HCT116 (cell line): ENCODE data around the gene SEPTIN8. TPM values are rescaled to one million over a fixed set of nuclear protein-coding genes. Genes with fewer than 3 reads are reported as not detected.

Experiments used
- ATAC-seq: fragments of 200-7000 bp; cut with Tn5 transposase; 2 replicates; pipeline ENCODE4 v1.9.1; 2020; ENCODE audit warnings: mild to moderate bottlenecking, moderate library complexity
- BruUV-seq: library from RNA; stranded (reverse); fragments of 400-500 nt; replicated peaks from 2 replicates; lab custom pipeline; 2021; lab: Mats Ljungman, UMichigan
- CTCF ChIA-PET: fragments of 300-600 bp; sonication (Branson Sonifier 250); formaldehyde crosslinking; loops from one replicate; lab custom pipeline; 2021; ENCODE audit warnings: antibody characterized with exemption; lab: Charles Lee
- POLR2A ChIA-PET: fragments of 300-600, 350-600 bp; sonication (Branson Sonifier 250); formaldehyde crosslinking; loops from one replicate; lab custom pipeline; 2021; ENCODE audit warnings: antibody characterized with exemption; lab: Charles Lee
- RAD21 ChIA-PET, 2 experiments: fragments of 300-600 bp; sonication (Branson Sonifier 250); formaldehyde crosslinking; loops; one replicate each; lab custom pipeline; 2023; ENCODE audit warnings: low total read pairs in 2 of 2; ENCODE audit not compliant: uncharacterized antibody in 2 of 2, unreplicated experiment in 2 of 2, low non-redundant PET in 1 of 2; lab: Charles Lee
- DNase-seq: peaks from one replicate; pipeline ENCODE4 v3.0.0-alpha.2; 2010; ENCODE audit warnings: low read depth, low spot score
- H2AFZ ChIP-seq: fragments of 200-600 bp; shearing (Covaris generic), sonication (generic); 2 replicates; pipeline ENCODE4 v1.6.1; 2017; ENCODE audit warnings: low read depth, mixed run types, mixed read lengths, antibody characterized with exemption, low read length; ENCODE audit not compliant: poor library complexity, severe bottlenecking
- H3K27ac ChIP-seq: 2 replicates; pipeline ENCODE4 v1.5.1; 2012; ENCODE audit warnings: low read depth, low read length
- H3K27me3 ChIP-seq: fragments of 200-600 bp; sonication (generic); 2 replicates; pipeline ENCODE4 v1.6.1; 2016; ENCODE audit warnings: mixed run types, low read length, mixed read lengths; ENCODE audit not compliant: insufficient read depth
- H3K36me3 ChIP-seq, 2 experiments: fragments of 200-500 bp in 1 of 2; fragments of 200-600 bp in 1 of 2; sonication (Bioruptor generic) in 1 of 2; sonication (generic) in 1 of 2; 2 replicates each; pipeline versions ENCODE4 v1.5.1 to v1.6.1; 2014 to 2016; ENCODE audit warnings: low read length in 2 of 2, inconsistent platforms in 1 of 2, mixed read lengths in 1 of 2, mixed run types in 1 of 2; ENCODE audit not compliant: insufficient read depth in 2 of 2, control insufficient read depth in 1 of 2
- H3K4me1 ChIP-seq, 2 experiments: fragments of 200-600 bp in 1 of 2; sonication (generic) in 1 of 2; 2 replicates each; pipeline versions ENCODE4 v1.5.1 to v1.6.1; 2012 to 2017; ENCODE audit warnings: low read length in 2 of 2, inconsistent platforms in 1 of 2, mild to moderate bottlenecking in 1 of 2, mixed read lengths in 1 of 2, mixed run types in 1 of 2, moderate library complexity in 1 of 2; ENCODE audit not compliant: insufficient read depth in 2 of 2, control insufficient read depth in 1 of 2
- H3K4me2 ChIP-seq: fragments of 200-600 bp; sonication (generic); 2 replicates; pipeline ENCODE4 v1.6.1; 2017; ENCODE audit warnings: mixed run types, low read length, mixed read lengths
- H3K4me3 ChIP-seq, 2 experiments: fragments of 200-600 bp in 1 of 2; sonication (generic) in 1 of 2; replicated peaks in 1 of 2; 2 replicates each; pipeline ENCODE4 v1.5.1; 2011 to 2016; ENCODE audit warnings: low read length in 2 of 2, control low read depth in 1 of 2, low read depth in 1 of 2, mild to moderate bottlenecking in 1 of 2, mixed read lengths in 1 of 2, mixed run types in 1 of 2
- H3K79me2 ChIP-seq: fragments of 200-600 bp; sonication (generic); 2 replicates; pipeline ENCODE4 v1.6.1; 2017; ENCODE audit warnings: mild to moderate bottlenecking, mixed run types, low read length, moderate library complexity, mixed read lengths; ENCODE audit not compliant: insufficient read depth
- H3K9ac ChIP-seq: fragments of 200-600 bp; sonication (generic); 2 replicates; pipeline ENCODE4 v1.6.1; 2016; ENCODE audit warnings: low read length, mixed read lengths
- H3K9me2 ChIP-seq: fragments of 200-600 bp; sonication (generic), shearing (Covaris generic); 2 replicates; pipeline ENCODE4 v1.6.1; 2017; ENCODE audit warnings: mixed run types, mild to moderate bottlenecking, moderate library complexity; ENCODE audit not compliant: insufficient read depth
- H3K9me3 ChIP-seq, 2 experiments: fragments of 200-500 bp in 1 of 2; fragments of 200-600 bp in 1 of 2; sonication (Bioruptor generic) in 1 of 2; sonication (generic) in 1 of 2; 2 replicates each; pipeline ENCODE4 v1.6.1; 2014 to 2017; ENCODE audit warnings: low read length in 2 of 2, mixed read lengths in 2 of 2, inconsistent platforms in 1 of 2, low read depth in 1 of 2, mild to moderate bottlenecking in 1 of 2, mixed run types in 1 of 2, moderate library complexity in 1 of 2; ENCODE audit not compliant: control insufficient read depth in 1 of 2, insufficient read depth in 1 of 2
- H4K20me1 ChIP-seq: fragments of 200-600 bp; sonication (generic), shearing (Covaris generic); 2 replicates; pipeline ENCODE4 v1.6.1; 2017; ENCODE audit warnings: mixed run types, mild to moderate bottlenecking, moderate library complexity; ENCODE audit not compliant: insufficient read depth
- ATF3 ChIP-seq: IDR thresholded peaks from 2 replicates; pipeline ENCODE4 v1.6.1; 2012
- CBX3 ChIP-seq: IDR thresholded peaks from 2 replicates; pipeline ENCODE4 v1.6.1; 2012; ENCODE audit warnings: low read depth
- CEBPB ChIP-seq: IDR thresholded peaks from 2 replicates; pipeline ENCODE4 v1.6.1; 2012; ENCODE audit warnings: low read depth
- ELF1 ChIP-seq: IDR thresholded peaks from 2 replicates; pipeline ENCODE4 v1.6.1; 2012; ENCODE audit warnings: low read depth, borderline replicate concordance
- EZH2 ChIP-seq: fragments of 200-600 bp; sonication (generic); IDR thresholded peaks from 2 replicates; pipeline ENCODE4 v1.6.1; 2017; ENCODE audit warnings: antibody characterized with exemption, mixed run types
- EZH2phosphoT487 ChIP-seq: fragments of 200-600 bp; IDR thresholded peaks from 2 replicates; pipeline ENCODE4 v1.6.1; 2018; ENCODE audit warnings: antibody characterized with exemption, borderline replicate concordance
- FOSL1 ChIP-seq: IDR thresholded peaks from 2 replicates; pipeline ENCODE4 v1.6.1; 2012; ENCODE audit warnings: low read depth
- JUND ChIP-seq: IDR thresholded peaks from 2 replicates; pipeline ENCODE4 v1.6.1; 2012
- MAX ChIP-seq: IDR thresholded peaks from 2 replicates; pipeline ENCODE4 v1.6.1; 2012
- POLR2A ChIP-seq: IDR thresholded peaks from 2 replicates; pipeline ENCODE4 v1.7.0; 2011; ENCODE audit warnings: borderline replicate concordance; ENCODE audit not compliant: insufficient read depth, insufficient read length; ENCODE audit errors: extremely low read depth
- POLR2AphosphoS5 ChIP-seq: IDR thresholded peaks from 2 replicates; pipeline ENCODE4 v1.6.1; 2011; ENCODE audit warnings: mild to moderate bottlenecking, low read depth, low read length, moderate library complexity
- RAD21 ChIP-seq: IDR thresholded peaks from 2 replicates; pipeline ENCODE4 v1.6.1; 2012; ENCODE audit warnings: low read depth, mild to moderate bottlenecking
- SP1 ChIP-seq: IDR thresholded peaks from 2 replicates; pipeline ENCODE4 v1.6.1; 2012; ENCODE audit warnings: low read depth
- SRF ChIP-seq: IDR thresholded peaks from 2 replicates; pipeline ENCODE4 v1.6.1; 2012; ENCODE audit warnings: low read depth
- TCF7L2 ChIP-seq: IDR thresholded peaks from 2 replicates; pipeline ENCODE4 v1.7.0; 2011; ENCODE audit warnings: borderline replicate concordance, inconsistent platforms; ENCODE audit not compliant: insufficient read depth, insufficient read length; ENCODE audit errors: extremely low read depth
- ZFX ChIP-seq: fragments of 450-650 bp; IDR thresholded peaks from 2 replicates; pipeline ENCODE4 v1.6.1; 2017
- ZNF274 ChIP-seq: fragments of 200-500 bp; sonication (Bioruptor generic); IDR thresholded peaks from 2 replicates; pipeline ENCODE4 v1.6.1; 2014; ENCODE audit warnings: mild to moderate bottlenecking, low read depth, low read length, inconsistent platforms
- intact Hi-C: fragments of 100-400 bp; cut with micrococcal nuclease; formaldehyde crosslinking; loops from 2 replicates; pipeline ENCODE4 v1.10.0; 2022
- total RNA-seq: library from RNA; stranded (reverse); gene quantifications from one replicate; pipeline ENCODE4 v1.2.1, GENCODE V29; 2021; ENCODE audit not compliant: unreplicated experiment
- TF ChIP-seq, protein P1 (sequence below): IDR thresholded peaks from 2 replicates; pipeline ENCODE4 v1.6.1; 2012; ENCODE audit warnings: low read depth
- TF ChIP-seq, protein P2 (sequence below), 3 experiments: fragments of 200-600 bp in 1 of 3; sonication (generic) in 1 of 3; IDR thresholded peaks in 2 of 3; conservative IDR thresholded peaks in 1 of 3; 2 replicates each; pipeline ENCODE4 v1.5.1; 2012 to 2017; ENCODE audit warnings: low read depth in 2 of 3, low read length in 2 of 3, antibody characterized with exemption in 1 of 3, borderline replicate concordance in 1 of 3, control low read depth in 1 of 3, mild to moderate bottlenecking in 1 of 3, mixed read lengths in 1 of 3, mixed run types in 1 of 3, moderate library complexity in 1 of 3; ENCODE audit not compliant: insufficient read depth in 1 of 3
- TF ChIP-seq, protein P3 (sequence below): IDR thresholded peaks from 2 replicates; pipeline ENCODE4 v1.6.1; 2011; ENCODE audit warnings: mild to moderate bottlenecking, low read length, moderate library complexity; ENCODE audit not compliant: insufficient replicate concordance; ENCODE audit errors: extremely low read depth

Gene SEPTIN8
- total RNA-seq, 1 experiment from 2014 or later: 34.6 TPM

- RAD21 ChIA-PET: no interaction called here
- intact Hi-C loops: no loop called here
Observed at GRCh38 chr5:132816554-132816953, 39.5 kb upstream of the SEPTIN8 start.

More at GRCh38 chr5:132816554-132816953, 39.5 kb upstream of the SEPTIN8 start:
- H3K4me2 ChIP-seq: no peak overlapping the region
- no peaks in the 10 kb centered on the region for H3K27me3 ChIP-seq
- BruUV-seq: no TSS peak
- H3K4me1 ChIP-seq: peaks cover 0 to 18% of the 10 kb centered on the region in 2 experiments; a peak in 3 of 4 replicates
- H3K79me2 ChIP-seq: no peaks in the 10 kb centered on the region
- ChIA-PET POLR2A (no interaction called here), CTCF (interaction anchor here (1.5 kb wide), 1 partner anchor 9 kb away, joined by 8 read pairs; no protein-coding TSS in a partner anchor)
- no peak for TF ChIP-seq EZH2phosphoT487
- TF ChIP-seq, protein P1, sequence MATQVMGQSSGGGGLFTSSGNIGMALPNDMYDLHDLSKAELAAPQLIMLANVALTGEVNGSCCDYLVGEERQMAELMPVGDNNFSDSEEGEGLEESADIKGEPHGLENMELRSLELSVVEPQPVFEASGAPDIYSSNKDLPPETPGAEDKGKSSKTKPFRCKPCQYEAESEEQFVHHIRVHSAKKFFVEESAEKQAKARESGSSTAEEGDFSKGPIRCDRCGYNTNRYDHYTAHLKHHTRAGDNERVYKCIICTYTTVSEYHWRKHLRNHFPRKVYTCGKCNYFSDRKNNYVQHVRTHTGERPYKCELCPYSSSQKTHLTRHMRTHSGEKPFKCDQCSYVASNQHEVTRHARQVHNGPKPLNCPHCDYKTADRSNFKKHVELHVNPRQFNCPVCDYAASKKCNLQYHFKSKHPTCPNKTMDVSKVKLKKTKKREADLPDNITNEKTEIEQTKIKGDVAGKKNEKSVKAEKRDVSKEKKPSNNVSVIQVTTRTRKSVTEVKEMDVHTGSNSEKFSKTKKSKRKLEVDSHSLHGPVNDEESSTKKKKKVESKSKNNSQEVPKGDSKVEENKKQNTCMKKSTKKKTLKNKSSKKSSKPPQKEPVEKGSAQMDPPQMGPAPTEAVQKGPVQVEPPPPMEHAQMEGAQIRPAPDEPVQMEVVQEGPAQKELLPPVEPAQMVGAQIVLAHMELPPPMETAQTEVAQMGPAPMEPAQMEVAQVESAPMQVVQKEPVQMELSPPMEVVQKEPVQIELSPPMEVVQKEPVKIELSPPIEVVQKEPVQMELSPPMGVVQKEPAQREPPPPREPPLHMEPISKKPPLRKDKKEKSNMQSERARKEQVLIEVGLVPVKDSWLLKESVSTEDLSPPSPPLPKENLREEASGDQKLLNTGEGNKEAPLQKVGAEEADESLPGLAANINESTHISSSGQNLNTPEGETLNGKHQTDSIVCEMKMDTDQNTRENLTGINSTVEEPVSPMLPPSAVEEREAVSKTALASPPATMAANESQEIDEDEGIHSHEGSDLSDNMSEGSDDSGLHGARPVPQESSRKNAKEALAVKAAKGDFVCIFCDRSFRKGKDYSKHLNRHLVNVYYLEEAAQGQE: no peak
- TF ChIP-seq CEBPB: no peak
- no peak for TF ChIP-seq TCF7L2
- no peak for TF ChIP-seq ZNF274
- no peak for TF ChIP-seq ZFX
- TF ChIP-seq EZH2: no peak
- no peak for TF ChIP-seq MAX
- TF ChIP-seq POLR2AphosphoS5: no peak
- TF ChIP-seq ELF1: no peak
- TF ChIP-seq ATF3: no peak
- TF ChIP-seq, protein P2, sequence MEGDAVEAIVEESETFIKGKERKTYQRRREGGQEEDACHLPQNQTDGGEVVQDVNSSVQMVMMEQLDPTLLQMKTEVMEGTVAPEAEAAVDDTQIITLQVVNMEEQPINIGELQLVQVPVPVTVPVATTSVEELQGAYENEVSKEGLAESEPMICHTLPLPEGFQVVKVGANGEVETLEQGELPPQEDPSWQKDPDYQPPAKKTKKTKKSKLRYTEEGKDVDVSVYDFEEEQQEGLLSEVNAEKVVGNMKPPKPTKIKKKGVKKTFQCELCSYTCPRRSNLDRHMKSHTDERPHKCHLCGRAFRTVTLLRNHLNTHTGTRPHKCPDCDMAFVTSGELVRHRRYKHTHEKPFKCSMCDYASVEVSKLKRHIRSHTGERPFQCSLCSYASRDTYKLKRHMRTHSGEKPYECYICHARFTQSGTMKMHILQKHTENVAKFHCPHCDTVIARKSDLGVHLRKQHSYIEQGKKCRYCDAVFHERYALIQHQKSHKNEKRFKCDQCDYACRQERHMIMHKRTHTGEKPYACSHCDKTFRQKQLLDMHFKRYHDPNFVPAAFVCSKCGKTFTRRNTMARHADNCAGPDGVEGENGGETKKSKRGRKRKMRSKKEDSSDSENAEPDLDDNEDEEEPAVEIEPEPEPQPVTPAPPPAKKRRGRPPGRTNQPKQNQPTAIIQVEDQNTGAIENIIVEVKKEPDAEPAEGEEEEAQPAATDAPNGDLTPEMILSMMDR (IDR thresholded peaks at IDR 0.05 in 2 of 3, conservative IDR thresholded peaks at IDR 0.05 in 1 of 3; ENCODE audit: borderline replicate concordance in 1 of 3, insufficient read depth in 1 of 3, low read depth in 2 of 3, low read length in 2 of 3): no peak
- TF ChIP-seq, protein P3, sequence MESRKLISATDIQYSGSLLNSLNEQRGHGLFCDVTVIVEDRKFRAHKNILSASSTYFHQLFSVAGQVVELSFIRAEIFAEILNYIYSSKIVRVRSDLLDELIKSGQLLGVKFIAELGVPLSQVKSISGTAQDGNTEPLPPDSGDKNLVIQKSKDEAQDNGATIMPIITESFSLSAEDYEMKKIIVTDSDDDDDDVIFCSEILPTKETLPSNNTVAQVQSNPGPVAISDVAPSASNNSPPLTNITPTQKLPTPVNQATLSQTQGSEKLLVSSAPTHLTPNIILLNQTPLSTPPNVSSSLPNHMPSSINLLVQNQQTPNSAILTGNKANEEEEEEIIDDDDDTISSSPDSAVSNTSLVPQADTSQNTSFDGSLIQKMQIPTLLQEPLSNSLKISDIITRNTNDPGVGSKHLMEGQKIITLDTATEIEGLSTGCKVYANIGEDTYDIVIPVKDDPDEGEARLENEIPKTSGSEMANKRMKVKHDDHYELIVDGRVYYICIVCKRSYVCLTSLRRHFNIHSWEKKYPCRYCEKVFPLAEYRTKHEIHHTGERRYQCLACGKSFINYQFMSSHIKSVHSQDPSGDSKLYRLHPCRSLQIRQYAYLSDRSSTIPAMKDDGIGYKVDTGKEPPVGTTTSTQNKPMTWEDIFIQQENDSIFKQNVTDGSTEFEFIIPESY: no peak
- TF ChIP-seq JUND: no peak
- TF ChIP-seq FOSL1: no peak
- no peak for TF ChIP-seq SP1
- TF ChIP-seq SRF: no peak
- no peak for TF ChIP-seq RAD21
- no peak for TF ChIP-seq CBX3
- no peak for TF ChIP-seq POLR2A
- no peaks in the 10 kb centered on the region for H3K36me3 ChIP-seq
- no peaks in the 10 kb centered on the region for H3K9me2 ChIP-seq
- no peaks in the 10 kb centered on the region for H4K20me1 ChIP-seq
- ATAC-seq (no peak), DNase-seq (no peak)
- no peaks in the 10 kb centered on the region for H3K9me3 ChIP-seq
- no peak overlapping the region for H3K9ac ChIP-seq
- H3K4me3 ChIP-seq: no peak overlapping the region
- H2AFZ ChIP-seq: no peak overlapping the region
- no peak overlapping the region for H3K27ac ChIP-seq
